ENCODE measurements around the gene CCDC71. TPM values are rescaled to one million over a fixed set of nuclear protein-coding genes. Genes with fewer than 3 reads are reported as not detected.

CCDC71 gene
- polyA plus RNA-seq, 3 donors = 1.0 to 11.2 (median 1.2) TPM

DNA sequence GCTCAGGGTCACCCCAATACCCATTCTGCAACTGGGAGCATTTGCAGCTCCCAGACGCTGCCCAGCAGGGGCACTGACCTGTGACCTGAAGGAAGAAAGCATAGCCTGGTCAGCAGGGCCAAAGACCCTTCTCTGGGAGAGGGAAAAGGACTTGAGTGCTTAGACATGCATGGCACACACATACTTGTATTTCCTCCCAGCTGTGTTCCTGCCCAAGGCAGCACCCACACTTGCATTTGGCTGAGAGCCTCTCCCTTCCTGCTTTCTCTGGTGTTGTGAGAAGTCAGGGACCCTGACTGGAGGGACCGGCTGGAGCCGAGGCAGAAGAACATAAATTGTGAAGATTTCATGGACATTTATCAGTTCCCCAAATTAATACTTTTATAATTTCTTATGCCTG lies 26.1 kb downstream of the CCDC71 start:
- H3K27ac ChIP-seq (ENCODE audit: low read depth in 1 of 2, low read length in 2 of 2) = no peak overlapping the region
- no peaks in the 10 kb centered on the region for H3K36me3 ChIP-seq (replicated peaks in 1 of 2; ENCODE audit: control insufficient read depth in 1 of 2, insufficient read depth in 2 of 2, low read length in 2 of 2)
- intact Hi-C loops (cut with micrococcal nuclease) = no loop called here
- no peak for DNase-seq
- WGBS (ENCODE audit: insufficient coverage) = 80% methylated on average over 1 of the region's 3 CpGs
- H3K9ac ChIP-seq (ENCODE audit: insufficient read depth, low read length, poor library complexity, severe bottlenecking) = no peak overlapping the region
- Mint-ChIP-seq H3K4me1 (no peaks in the 10 kb centered on the region), H3K9me3 (peaks cover 12 to 26% (median 20%) of the 10 kb centered on the region in 7 donors), H3K36me3 (no peaks in the 10 kb centered on the region), H3K27me3 (ENCODE audit: low read depth in 3 of 3) (peaks cover 4 to 10% (median 9%) of the 10 kb centered on the region in 3 donors), H3K27ac (no peak overlapping the region), H3K4me3 (no peak overlapping the region)
- peaks cover 10 to 17% of the 10 kb centered on the region in 2 donors for H3K9me3 ChIP-seq (replicated peaks in 1 of 2; ENCODE audit: control insufficient read depth in 1 of 2, insufficient read depth in 1 of 2, low read length in 2 of 2)
- H4K20me1 ChIP-seq (ENCODE audit: insufficient read depth, low read length) = no peaks in the 10 kb centered on the region
- H3K4me3 ChIP-seq (replicated peaks in 1 of 3; ENCODE audit: low read depth in 2 of 3, low read length in 3 of 3) = no peak overlapping the region
- H3K4me1 ChIP-seq (ENCODE audit: control insufficient read depth in 1 of 2, insufficient read depth in 2 of 2, low read length in 2 of 2) = no peaks in the 10 kb centered on the region
- H3K4me2 ChIP-seq (replicated peaks; ENCODE audit: extremely low read depth, low read length, poor library complexity, severe bottlenecking) = no peak overlapping the region
- H3K79me2 ChIP-seq (ENCODE audit: insufficient read depth, low read length) = no peaks in the 10 kb centered on the region
- H2AFZ ChIP-seq (ENCODE audit: insufficient read depth, low read depth, low read length, poor library complexity, severe bottlenecking) = no peak overlapping the region
- TF ChIP-seq, protein P1, sequence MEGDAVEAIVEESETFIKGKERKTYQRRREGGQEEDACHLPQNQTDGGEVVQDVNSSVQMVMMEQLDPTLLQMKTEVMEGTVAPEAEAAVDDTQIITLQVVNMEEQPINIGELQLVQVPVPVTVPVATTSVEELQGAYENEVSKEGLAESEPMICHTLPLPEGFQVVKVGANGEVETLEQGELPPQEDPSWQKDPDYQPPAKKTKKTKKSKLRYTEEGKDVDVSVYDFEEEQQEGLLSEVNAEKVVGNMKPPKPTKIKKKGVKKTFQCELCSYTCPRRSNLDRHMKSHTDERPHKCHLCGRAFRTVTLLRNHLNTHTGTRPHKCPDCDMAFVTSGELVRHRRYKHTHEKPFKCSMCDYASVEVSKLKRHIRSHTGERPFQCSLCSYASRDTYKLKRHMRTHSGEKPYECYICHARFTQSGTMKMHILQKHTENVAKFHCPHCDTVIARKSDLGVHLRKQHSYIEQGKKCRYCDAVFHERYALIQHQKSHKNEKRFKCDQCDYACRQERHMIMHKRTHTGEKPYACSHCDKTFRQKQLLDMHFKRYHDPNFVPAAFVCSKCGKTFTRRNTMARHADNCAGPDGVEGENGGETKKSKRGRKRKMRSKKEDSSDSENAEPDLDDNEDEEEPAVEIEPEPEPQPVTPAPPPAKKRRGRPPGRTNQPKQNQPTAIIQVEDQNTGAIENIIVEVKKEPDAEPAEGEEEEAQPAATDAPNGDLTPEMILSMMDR (IDR thresholded peaks at IDR 0.05) = no peak
- H3K27me3 ChIP-seq (ENCODE audit: control insufficient read depth in 2 of 2, insufficient read depth in 2 of 2, low read length in 2 of 2) = no peaks in the 10 kb centered on the region

DNA sequence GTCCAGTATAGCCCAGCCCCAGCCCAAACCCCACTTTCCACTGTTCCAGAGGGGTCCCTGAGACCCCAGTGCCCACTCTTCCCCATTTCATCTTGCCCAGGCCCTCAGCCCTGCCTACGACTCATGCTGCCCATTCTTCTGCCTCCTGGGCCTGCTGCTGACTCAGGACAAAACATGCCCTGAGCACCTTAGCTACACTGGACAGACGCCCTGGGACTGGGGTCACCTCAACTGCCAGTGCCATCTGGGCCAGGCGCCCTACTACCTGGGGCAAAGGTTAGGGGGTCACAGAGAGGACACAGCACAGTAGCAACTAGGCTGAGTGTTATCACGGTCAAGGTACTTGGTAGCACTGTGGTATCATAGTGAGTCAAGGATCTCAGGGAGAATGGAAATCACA lies 30.6 kb downstream of the CCDC71 start:
- TF ChIP-seq, protein P1 (IDR thresholded peaks at IDR 0.05) = no peak
- Histone ChIP-seq H3K4me2 (replicated peaks; ENCODE audit: extremely low read depth, low read length, poor library complexity, severe bottlenecking) (no peak overlapping the region), H3K4me1 (ENCODE audit: control insufficient read depth in 1 of 2, insufficient read depth in 2 of 2, low read length in 2 of 2) (peaks cover 14 to 20% of the 10 kb centered on the region in 2 donors), H3K4me3 (replicated peaks in 1 of 3; ENCODE audit: low read depth in 2 of 3, low read length in 3 of 3) (no peak overlapping the region), H3K9ac (ENCODE audit: insufficient read depth, low read length, poor library complexity, severe bottlenecking) (no peak overlapping the region), H3K27me3 (ENCODE audit: control insufficient read depth in 2 of 2, insufficient read depth in 2 of 2, low read length in 2 of 2) (no peaks in the 10 kb centered on the region), H3K9me3 (replicated peaks in 1 of 2; ENCODE audit: control insufficient read depth in 1 of 2, insufficient read depth in 1 of 2, low read length in 2 of 2) (no peaks in the 10 kb centered on the region), H2AFZ (ENCODE audit: insufficient read depth, low read depth, low read length, poor library complexity, severe bottlenecking) (no peak overlapping the region), H3K36me3 (replicated peaks in 1 of 2; ENCODE audit: control insufficient read depth in 1 of 2, insufficient read depth in 2 of 2, low read length in 2 of 2) (no peaks in the 10 kb centered on the region), H3K79me2 (ENCODE audit: insufficient read depth, low read length) (no peaks in the 10 kb centered on the region), H4K20me1 (ENCODE audit: insufficient read depth, low read length) (no peaks in the 10 kb centered on the region), H3K27ac (ENCODE audit: low read depth in 1 of 2, low read length in 2 of 2) (no peak overlapping the region)
- H3K27me3 Mint-ChIP-seq (ENCODE audit: low read depth in 3 of 3) = peaks cover 4 to 6% (median 5%) of the 10 kb centered on the region in 3 donors
- no peak overlapping the region for H3K4me3 Mint-ChIP-seq
- 89% methylated on average over 3 of the region's 4 CpGs for WGBS (ENCODE audit: insufficient coverage)
- peaks cover 29% of the 10 kb centered on the region for H3K4me1 Mint-ChIP-seq
- peaks cover 0 to 4% (median 0%) of the 10 kb centered on the region in 7 donors for H3K9me3 Mint-ChIP-seq
- intact Hi-C loops (cut with micrococcal nuclease) = loop anchor here in 1 of 2 donors (10.0 kb wide), 1 partner anchor 151 kb away; no protein-coding TSS in a partner anchor
- DNase-seq = no peak
- H3K36me3 Mint-ChIP-seq = no peaks in the 10 kb centered on the region
- H3K27ac Mint-ChIP-seq = no peak overlapping the region

Measured in CD14-positive monocyte (primary cell).